GM12891 (cell line): ENCODE data around the gene ATXN10.

Experiments
- DNase-seq: peaks from one replicate; pipeline ENCODE4 v3.0.0; 2011; ENCODE audit warnings: low spot score; ENCODE audit not compliant: insufficient read length
- FAIRE-seq: peaks from 2 replicates; lab custom pipeline; 2011; peaks lifted over from hg19 to GRCh38; lab: Jason Lieb, UNC
- PAX5 ChIP-seq: IDR thresholded peaks from 2 replicates; pipeline ENCODE4 v1.6.1; 2011; ENCODE audit warnings: low read length, moderate library complexity, mild to moderate bottlenecking; ENCODE audit not compliant: insufficient read depth, severe bottlenecking
- POLR2A ChIP-seq: IDR thresholded peaks from 2 replicates; pipeline ENCODE4 v1.6.1; 2011; ENCODE audit warnings: low read depth, low read length, control low read depth
- POLR2AphosphoS5 ChIP-seq: IDR thresholded peaks from 2 replicates; pipeline ENCODE4 v1.6.1; 2011; ENCODE audit warnings: low read depth, low read length, control low read depth
- POU2F2 ChIP-seq: IDR thresholded peaks from 2 replicates; pipeline ENCODE4 v1.6.1; 2011; ENCODE audit warnings: low read depth, mild to moderate bottlenecking, control low read depth, low read length, moderate library complexity
- SPI1 ChIP-seq: IDR thresholded peaks from 2 replicates; pipeline ENCODE4 v1.6.1; 2011; ENCODE audit warnings: low read depth, low read length, control low read depth
- TAF1 ChIP-seq: IDR thresholded peaks from 2 replicates; pipeline ENCODE4 v1.6.1; 2011; ENCODE audit warnings: low read depth, low read length, control low read depth

The ATXN10 gene

GRCh38 chr22:45686836-45687235, 15.2 kb downstream of the ATXN10 start:
- TF ChIP-seq POLR2AphosphoS5, result no peak
- TF ChIP-seq SPI1, result no peak
- TF ChIP-seq TAF1, result no peak
- TF ChIP-seq POU2F2, result no peak
- TF ChIP-seq POLR2A, result no peak
- TF ChIP-seq PAX5, result no peak
- DNase-seq, result no peak
- no peak for FAIRE-seq

- DNase-seq (no peak), FAIRE-seq (no peak)
- TF ChIP-seq POLR2A (no peak), PAX5 (no peak), TAF1 (no peak)
Observed at GRCh38 chr22:45688600-45689080, 17.0 kb downstream of the ATXN10 start.

- TF ChIP-seq PAX5 (no peak), TAF1 (no peak), SPI1 (no peak), POLR2AphosphoS5 (no peak), POLR2A (no peak), POU2F2 (no peak)
Observed at GRCh38 chr22:45689211-45689610, 17.6 kb downstream of the ATXN10 start.

GRCh38 chr22:45690008-45690407, 18.4 kb downstream of the ATXN10 start:
- TF ChIP-seq PAX5 (no peak), TAF1 (no peak), POLR2AphosphoS5 (no peak), POU2F2 (no peak), SPI1 (no peak), POLR2A (no peak)
- no peak for DNase-seq
- FAIRE-seq, result no peak

More at GRCh38 chr22:45689211-45689610, 17.6 kb downstream of the ATXN10 start:
- no peak for DNase-seq
- FAIRE-seq, result no peak

GRCh38 chr22:45692549-45692948, 20.9 kb downstream of the ATXN10 start:
- DNase-seq, result no peak
- FAIRE-seq, result no peak
- no peak for TF ChIP-seq SPI1
- no peak for TF ChIP-seq PAX5
- TF ChIP-seq POLR2A, result no peak
- no peak for TF ChIP-seq POLR2AphosphoS5
- TF ChIP-seq TAF1, result no peak
- no peak for TF ChIP-seq POU2F2

- DNase-seq (no peak), FAIRE-seq (no peak)
- TF ChIP-seq POLR2AphosphoS5 (no peak), POLR2A (no peak), TAF1 (no peak), POU2F2 (no peak), PAX5 (no peak), SPI1 (no peak)
Observed at GRCh38 chr22:45693835-45694234, 22.2 kb downstream of the ATXN10 start.

- peak; percentile 15 for DNase-seq
- peak; percentile 54 for FAIRE-seq
- peak; percentile 90 for TF ChIP-seq SPI1
- TF ChIP-seq POLR2A, result no peak
Observed at GRCh38 chr22:45696227-45696626, 24.6 kb downstream of the ATXN10 start.

- TF ChIP-seq POU2F2 (no peak), POLR2A (no peak), SPI1 (no peak), POLR2AphosphoS5 (no peak), TAF1 (no peak), PAX5 (no peak)
- DNase-seq (no peak), FAIRE-seq (peak; percentile 23)
Observed at GRCh38 chr22:45698094-45698493, 26.5 kb downstream of the ATXN10 start.

GRCh38 chr22:45702981-45703380, 31.3 kb downstream of the ATXN10 start:
- TF ChIP-seq POLR2A (no peak), SPI1 (no peak), POU2F2 (no peak)
- FAIRE-seq (no peak), DNase-seq (no peak)

- no peak for TF ChIP-seq TAF1
- no peak for TF ChIP-seq SPI1
- no peak for TF ChIP-seq POU2F2
- TF ChIP-seq POLR2A, result no peak
- TF ChIP-seq POLR2AphosphoS5, result no peak
- TF ChIP-seq PAX5, result no peak
- DNase-seq (no peak), FAIRE-seq (no peak)
Observed at GRCh38 chr22:45703758-45704157, 32.1 kb downstream of the ATXN10 start.

- DNase-seq (no peak), FAIRE-seq (no peak)
- TF ChIP-seq SPI1 (no peak), POU2F2 (no peak), POLR2AphosphoS5 (no peak), PAX5 (no peak), POLR2A (no peak), TAF1 (no peak)
Observed at GRCh38 chr22:45704648-45705047, 33.0 kb downstream of the ATXN10 start.
